HEK293 (cell line): ENCODE results near the gene DNMT3B.

ENCODE experiments used
- CTCF ChIA-PET: fragments of 350-600 bp; formaldehyde crosslinking; extraction: SDS; loops from one replicate; lab custom pipeline; 2021; ENCODE audit warnings: antibody characterized with exemption; lab: Yijun Ruan, JAX
- POLR2A ChIA-PET: fragments of 300-600 bp; formaldehyde crosslinking; extraction: SDS; loops from one replicate; lab custom pipeline; 2020; ENCODE audit warnings: antibody characterized with exemption, inconsistent platforms; lab: Yijun Ruan, JAX
- H3K27ac ChIP-seq: fragments of 200-500 bp; sonication (Bioruptor generic); 2 replicates; pipeline ENCODE4 v1.5.1; 2014; ENCODE audit warnings: low read depth, low read length, control low read depth, inconsistent platforms; ENCODE audit errors: extremely low read depth
- H3K36me3 ChIP-seq, 2 experiments: fragments of 200-500 bp in 1 of 2; sonication (Bioruptor generic) in 1 of 2; 1 replicate in 1 of 2; 2 replicates in 1 of 2; pipeline ENCODE4 v1.5.1; 2014 to 2017; ENCODE audit warnings: inconsistent platforms in 2 of 2, low read length in 2 of 2; ENCODE audit not compliant: control insufficient read depth in 2 of 2, insufficient read depth in 1 of 2
- H3K4me1 ChIP-seq: fragments of 200-500 bp; sonication (Bioruptor generic); 2 replicates; pipeline ENCODE4 v1.5.1; 2014; ENCODE audit warnings: mild to moderate bottlenecking, low read length, inconsistent platforms; ENCODE audit not compliant: control insufficient read depth, insufficient read depth
- H3K4me3 ChIP-seq: 2 replicates; pipeline ENCODE4 v1.5.1; 2011; ENCODE audit warnings: low read depth, mild to moderate bottlenecking, control low read depth, low read length, moderate library complexity
- H3K9me3 ChIP-seq: fragments of 200-500 bp; sonication (Bioruptor generic); 2 replicates; pipeline ENCODE4 v1.5.1; 2014; ENCODE audit warnings: low read depth, low read length, inconsistent platforms; ENCODE audit not compliant: control insufficient read depth, insufficient read depth
- HOXA7 ChIP-seq: sonication (generic); formaldehyde crosslinking; IDR thresholded peaks from 2 replicates; pipeline ENCODE4 v1.8.1; 2022; ENCODE audit warnings: missing genetic modification reagents, borderline replicate concordance
- MEIS1 ChIP-seq: sonication (generic); formaldehyde crosslinking; IDR thresholded peaks from 2 replicates; pipeline ENCODE4 v1.8.1; 2022; ENCODE audit warnings: missing genetic modification reagents, mild to moderate bottlenecking, borderline replicate concordance
- SCRT2 ChIP-seq: fragments of 450-650 bp; formaldehyde crosslinking; IDR thresholded peaks from 2 replicates; pipeline ENCODE4 v1.5.1; 2016; ENCODE audit warnings: missing biosample characterization, missing genetic modification characterization
- ZFHX2 ChIP-seq: fragments of 450-650 bp; formaldehyde crosslinking; conservative IDR thresholded peaks from 2 replicates; pipeline ENCODE4 v1.5.1; 2016; ENCODE audit warnings: missing biosample characterization, missing genetic modification characterization
- ZIC2 ChIP-seq: fragments of 450-650 bp; formaldehyde crosslinking; IDR thresholded peaks from 2 replicates; pipeline ENCODE4 v1.5.1; 2016; ENCODE audit warnings: missing biosample characterization, missing genetic modification characterization
- ZNF221 ChIP-seq: fragments of 450-650 bp; formaldehyde crosslinking; IDR thresholded peaks from 2 replicates; pipeline ENCODE4 v1.5.1; 2017; ENCODE audit warnings: missing biosample characterization, missing genetic modification characterization, borderline replicate concordance
- ZNF335 ChIP-seq: fragments of 450-650 bp; formaldehyde crosslinking; conservative IDR thresholded peaks from 2 replicates; pipeline ENCODE4 v1.5.1; 2016; ENCODE audit warnings: missing biosample characterization, missing genetic modification characterization
- ZNF558 ChIP-seq: fragments of 450-650 bp; formaldehyde crosslinking; IDR thresholded peaks from 2 replicates; pipeline ENCODE4 v1.5.1; 2016; ENCODE audit warnings: missing biosample characterization, missing genetic modification characterization
- ZNF654 ChIP-seq: fragments of 450-650 bp; formaldehyde crosslinking; IDR thresholded peaks from 2 replicates; pipeline ENCODE4 v1.5.1; 2016; ENCODE audit warnings: low read depth, missing biosample characterization, missing genetic modification characterization
- ZNF658 ChIP-seq: fragments of 450-650 bp; formaldehyde crosslinking; IDR thresholded peaks from 2 replicates; pipeline ENCODE4; 2016; ENCODE audit warnings: missing biosample characterization, missing genetic modification characterization
- ZNF792 ChIP-seq: fragments of 450-650 bp; formaldehyde crosslinking; IDR thresholded peaks from 2 replicates; pipeline ENCODE4 v1.5.1; 2016; ENCODE audit warnings: missing biosample characterization, missing genetic modification characterization
- ZXDB ChIP-seq: fragments of 450-650 bp; formaldehyde crosslinking; IDR thresholded peaks from 2 replicates; pipeline ENCODE4 v1.5.1; 2016; ENCODE audit warnings: missing biosample characterization, missing genetic modification characterization
- TF ChIP-seq, protein P1 (sequence below): fragments of 450-650 bp; formaldehyde crosslinking; IDR thresholded peaks from 2 replicates; pipeline ENCODE4 v1.5.1; 2017; ENCODE audit warnings: missing biosample characterization, mild to moderate bottlenecking, missing genetic modification characterization, moderate library complexity
- TF ChIP-seq, protein P2 (sequence below): fragments of 450-650 bp; formaldehyde crosslinking; IDR thresholded peaks from 2 replicates; pipeline ENCODE4 v1.5.1; 2017; ENCODE audit warnings: missing biosample characterization, missing genetic modification characterization
- TF ChIP-seq, protein P3 (sequence below): fragments of 450-650 bp; formaldehyde crosslinking; IDR thresholded peaks from 2 replicates; pipeline ENCODE4 v1.5.1; 2016; ENCODE audit warnings: missing biosample characterization, missing genetic modification characterization
- TF ChIP-seq, protein P4 (sequence below): fragments of 450-650 bp; formaldehyde crosslinking; IDR thresholded peaks from 2 replicates; pipeline ENCODE4 v1.5.1; 2016; ENCODE audit warnings: missing biosample characterization, missing genetic modification characterization
- TF ChIP-seq, protein P5 (sequence below): fragments of 450-650 bp; formaldehyde crosslinking; IDR thresholded peaks from 2 replicates; pipeline ENCODE4 v1.5.1; 2016; ENCODE audit warnings: missing biosample characterization, missing genetic modification characterization
- TF ChIP-seq, protein P6 (sequence below): fragments of 450-650 bp; formaldehyde crosslinking; IDR thresholded peaks from 2 replicates; pipeline ENCODE4 v1.5.1; 2016; ENCODE audit warnings: missing biosample characterization, missing genetic modification characterization

The DNMT3B gene

DNA sequence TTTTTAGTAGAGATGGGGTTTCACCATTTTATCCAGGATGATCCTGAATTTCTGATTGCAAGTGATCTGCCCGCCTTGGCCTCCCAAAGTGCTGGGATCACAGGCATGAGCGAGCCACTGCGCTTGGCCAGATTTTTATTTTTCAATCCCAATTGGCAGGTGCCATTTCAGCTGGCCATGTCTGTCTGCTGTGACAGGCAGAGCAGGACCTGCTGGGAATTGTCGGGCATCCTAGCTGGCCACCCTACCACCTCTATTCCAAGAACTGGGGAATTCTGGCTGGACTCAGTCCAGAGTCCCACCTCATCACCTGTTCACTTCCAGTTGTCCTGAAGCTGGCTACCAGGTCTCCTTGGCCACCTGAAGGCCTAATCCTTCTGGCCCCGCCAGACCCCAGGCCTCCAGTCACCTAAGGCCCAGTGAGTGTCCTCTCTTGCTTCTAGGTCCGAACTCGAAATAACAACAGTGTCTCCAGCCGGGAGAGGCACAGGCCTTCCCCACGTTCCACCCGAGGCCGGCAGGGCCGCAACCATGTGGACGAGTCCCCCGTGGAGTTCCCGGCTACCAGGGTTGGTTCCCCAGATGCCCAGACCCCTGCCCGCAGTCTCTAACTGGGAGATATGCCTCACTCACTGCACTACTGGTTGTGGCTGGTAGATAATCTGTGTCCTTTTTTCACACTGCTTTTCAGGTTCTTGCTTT, 24.0 kb downstream of the DNMT3B start:
- no peak overlapping the region for H3K4me3 ChIP-seq
- POLR2A ChIA-PET = no interaction called here
- no peak overlapping the region for H3K27ac ChIP-seq
- no peak for TF ChIP-seq ZNF558
- CTCF ChIA-PET = interaction anchor here (0.6 to 1.0 kb wide), 2 partner anchors 114 to 120 kb away, joined by 3 to 5 read pairs; no protein-coding TSS in a partner anchor
- H3K4me1 ChIP-seq = no peaks in the 10 kb centered on the region
- peaks cover 4 to 81% of the 10 kb centered on the region in 2 experiments; a peak in 2 of 3 replicates for H3K36me3 ChIP-seq
- H3K9me3 ChIP-seq = no peaks in the 10 kb centered on the region

DNA sequence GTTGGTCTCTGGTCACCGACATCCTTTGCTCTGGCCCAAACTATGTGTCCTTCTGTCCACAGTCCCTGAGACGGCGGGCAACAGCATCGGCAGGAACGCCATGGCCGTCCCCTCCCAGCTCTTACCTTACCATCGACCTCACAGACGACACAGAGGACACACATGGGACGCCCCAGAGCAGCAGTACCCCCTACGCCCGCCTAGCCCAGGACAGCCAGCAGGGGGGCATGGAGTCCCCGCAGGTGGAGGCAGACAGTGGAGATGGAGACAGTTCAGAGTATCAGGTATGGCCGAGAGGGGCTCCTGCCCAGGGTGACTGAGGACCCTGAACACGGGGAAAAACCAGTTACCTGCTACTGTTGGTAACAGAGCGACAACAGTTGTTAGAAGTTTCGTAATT, 25.0 kb downstream of the DNMT3B start:
- no peak for TF ChIP-seq ZNF792 (tag by site-specific recombination)
- TF ChIP-seq ZNF658 (tag by site-specific recombination) = no peak
- TF ChIP-seq ZFHX2 (tag by site-specific recombination) = no peak
- no peak for TF ChIP-seq ZXDB (tag by site-specific recombination)
- TF ChIP-seq HOXA7 = no peak
- TF ChIP-seq, all 188 proteins: peak for 0
- peaks cover 4 to 81% of the 10 kb centered on the region in 2 experiments; a peak in 2 of 3 replicates for H3K36me3 ChIP-seq
- POLR2A ChIA-PET = no interaction called here

DNA sequence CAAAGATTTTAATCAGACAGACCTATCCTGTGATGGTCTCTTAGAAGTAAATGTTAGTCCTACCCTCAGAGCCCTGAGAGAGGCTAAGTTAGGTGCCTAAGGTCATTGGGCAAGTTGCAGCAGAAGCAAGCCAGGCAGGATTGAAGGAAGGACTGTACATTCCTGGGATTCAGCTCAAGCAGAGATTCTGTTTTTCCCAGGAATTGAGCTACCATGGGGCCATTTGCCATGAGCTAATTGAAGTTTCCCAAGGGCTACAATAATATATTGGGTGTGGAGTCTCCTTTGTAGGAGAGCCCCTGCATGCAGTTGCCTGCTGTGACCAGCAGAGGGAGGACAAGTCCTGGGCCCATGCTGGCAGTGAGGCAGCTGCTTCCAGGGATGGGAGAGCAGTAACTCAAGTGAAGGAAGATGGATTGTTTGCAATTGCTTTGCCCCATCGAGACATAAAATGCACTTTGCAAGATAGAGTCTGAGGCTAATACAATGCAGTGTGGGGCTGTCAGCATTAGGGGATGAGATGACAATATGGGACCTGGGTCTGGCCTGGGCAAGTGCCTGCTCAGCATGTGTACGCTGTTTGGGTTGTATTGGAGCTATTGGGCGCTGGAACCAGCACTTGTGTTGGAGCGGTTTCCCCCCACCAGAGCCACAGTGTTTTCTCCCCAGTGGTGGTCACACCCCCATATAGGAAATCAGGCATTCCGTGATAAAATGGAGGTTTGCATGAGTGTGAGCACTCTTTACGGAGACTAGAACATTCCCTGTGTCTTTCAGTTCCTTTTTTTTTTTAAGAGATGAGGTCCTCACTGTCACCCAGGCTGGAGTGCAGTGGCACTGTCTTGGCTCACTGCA, 27.9 kb downstream of the DNMT3B start:
- CTCF ChIA-PET = interaction anchor here (0.6 to 2.0 kb wide), 29 partner anchors 9 to 504 kb away, joined by 3 to 16 read pairs (median 4); partner anchors contain the start of genes C20orf203 and MAPRE1
- Histone ChIP-seq H3K36me3 (peaks cover under 1 to 84% of the 10 kb centered on the region in 2 experiments; a peak in 2 of 3 replicates), H3K4me3 (no peak overlapping the region), H3K9me3 (no peaks in the 10 kb centered on the region), H3K4me1 (no peaks in the 10 kb centered on the region), H3K27ac (no peak overlapping the region)
- POLR2A ChIA-PET = no interaction called here
- TF ChIP-seq, protein P1, sequence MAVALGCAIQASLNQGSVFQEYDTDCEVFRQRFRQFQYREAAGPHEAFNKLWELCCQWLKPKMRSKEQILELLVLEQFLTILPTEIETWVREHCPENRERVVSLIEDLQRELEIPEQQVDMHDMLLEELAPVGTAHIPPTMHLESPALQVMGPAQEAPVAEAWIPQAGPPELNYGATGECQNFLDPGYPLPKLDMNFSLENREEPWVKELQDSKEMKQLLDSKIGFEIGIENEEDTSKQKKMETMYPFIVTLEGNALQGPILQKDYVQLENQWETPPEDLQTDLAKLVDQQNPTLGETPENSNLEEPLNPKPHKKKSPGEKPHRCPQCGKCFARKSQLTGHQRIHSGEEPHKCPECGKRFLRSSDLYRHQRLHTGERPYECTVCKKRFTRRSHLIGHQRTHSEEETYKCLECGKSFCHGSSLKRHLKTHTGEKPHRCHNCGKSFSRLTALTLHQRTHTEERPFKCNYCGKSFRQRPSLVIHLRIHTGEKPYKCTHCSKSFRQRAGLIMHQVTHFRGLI = no peak
- TF ChIP-seq, protein P2, sequence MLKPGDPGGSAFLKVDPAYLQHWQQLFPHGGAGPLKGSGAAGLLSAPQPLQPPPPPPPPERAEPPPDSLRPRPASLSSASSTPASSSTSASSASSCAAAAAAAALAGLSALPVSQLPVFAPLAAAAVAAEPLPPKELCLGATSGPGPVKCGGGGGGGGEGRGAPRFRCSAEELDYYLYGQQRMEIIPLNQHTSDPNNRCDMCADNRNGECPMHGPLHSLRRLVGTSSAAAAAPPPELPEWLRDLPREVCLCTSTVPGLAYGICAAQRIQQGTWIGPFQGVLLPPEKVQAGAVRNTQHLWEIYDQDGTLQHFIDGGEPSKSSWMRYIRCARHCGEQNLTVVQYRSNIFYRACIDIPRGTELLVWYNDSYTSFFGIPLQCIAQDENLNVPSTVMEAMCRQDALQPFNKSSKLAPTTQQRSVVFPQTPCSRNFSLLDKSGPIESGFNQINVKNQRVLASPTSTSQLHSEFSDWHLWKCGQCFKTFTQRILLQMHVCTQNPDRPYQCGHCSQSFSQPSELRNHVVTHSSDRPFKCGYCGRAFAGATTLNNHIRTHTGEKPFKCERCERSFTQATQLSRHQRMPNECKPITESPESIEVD (tag by site-specific recombination) = no peak
- no peak for TF ChIP-seq ZNF221 (tag by site-specific recombination)
- TF ChIP-seq, protein P3, sequence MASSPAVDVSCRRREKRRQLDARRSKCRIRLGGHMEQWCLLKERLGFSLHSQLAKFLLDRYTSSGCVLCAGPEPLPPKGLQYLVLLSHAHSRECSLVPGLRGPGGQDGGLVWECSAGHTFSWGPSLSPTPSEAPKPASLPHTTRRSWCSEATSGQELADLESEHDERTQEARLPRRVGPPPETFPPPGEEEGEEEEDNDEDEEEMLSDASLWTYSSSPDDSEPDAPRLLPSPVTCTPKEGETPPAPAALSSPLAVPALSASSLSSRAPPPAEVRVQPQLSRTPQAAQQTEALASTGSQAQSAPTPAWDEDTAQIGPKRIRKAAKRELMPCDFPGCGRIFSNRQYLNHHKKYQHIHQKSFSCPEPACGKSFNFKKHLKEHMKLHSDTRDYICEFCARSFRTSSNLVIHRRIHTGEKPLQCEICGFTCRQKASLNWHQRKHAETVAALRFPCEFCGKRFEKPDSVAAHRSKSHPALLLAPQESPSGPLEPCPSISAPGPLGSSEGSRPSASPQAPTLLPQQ (tag by site-specific recombination) = peak; percentile 41; the same call in 1 of the 2 replicates
- TF ChIP-seq, protein P4, sequence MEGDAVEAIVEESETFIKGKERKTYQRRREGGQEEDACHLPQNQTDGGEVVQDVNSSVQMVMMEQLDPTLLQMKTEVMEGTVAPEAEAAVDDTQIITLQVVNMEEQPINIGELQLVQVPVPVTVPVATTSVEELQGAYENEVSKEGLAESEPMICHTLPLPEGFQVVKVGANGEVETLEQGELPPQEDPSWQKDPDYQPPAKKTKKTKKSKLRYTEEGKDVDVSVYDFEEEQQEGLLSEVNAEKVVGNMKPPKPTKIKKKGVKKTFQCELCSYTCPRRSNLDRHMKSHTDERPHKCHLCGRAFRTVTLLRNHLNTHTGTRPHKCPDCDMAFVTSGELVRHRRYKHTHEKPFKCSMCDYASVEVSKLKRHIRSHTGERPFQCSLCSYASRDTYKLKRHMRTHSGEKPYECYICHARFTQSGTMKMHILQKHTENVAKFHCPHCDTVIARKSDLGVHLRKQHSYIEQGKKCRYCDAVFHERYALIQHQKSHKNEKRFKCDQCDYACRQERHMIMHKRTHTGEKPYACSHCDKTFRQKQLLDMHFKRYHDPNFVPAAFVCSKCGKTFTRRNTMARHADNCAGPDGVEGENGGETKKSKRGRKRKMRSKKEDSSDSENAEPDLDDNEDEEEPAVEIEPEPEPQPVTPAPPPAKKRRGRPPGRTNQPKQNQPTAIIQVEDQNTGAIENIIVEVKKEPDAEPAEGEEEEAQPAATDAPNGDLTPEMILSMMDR = peak; percentile 77
- TF ChIP-seq, protein P5, sequence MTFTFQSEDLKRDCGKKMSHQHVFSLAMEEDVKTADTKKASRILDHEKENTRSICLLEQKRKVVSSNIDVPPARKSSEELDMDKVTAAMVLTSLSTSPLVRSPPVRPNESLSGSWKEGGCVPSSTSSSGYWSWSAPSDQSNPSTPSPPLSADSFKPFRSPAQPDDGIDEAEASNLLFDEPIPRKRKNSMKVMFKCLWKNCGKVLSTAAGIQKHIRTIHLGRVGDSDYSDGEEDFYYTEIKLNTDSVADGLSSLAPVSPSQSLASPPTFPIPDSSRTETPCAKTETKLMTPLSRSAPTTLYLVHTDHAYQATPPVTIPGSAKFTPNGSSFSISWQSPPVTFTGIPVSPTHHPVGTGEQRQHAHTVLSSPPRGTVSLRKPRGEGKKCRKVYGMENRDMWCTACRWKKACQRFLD = no peak
- 0 out of 2 replicates have a peak, but pooled peaks have one; percentile 28 for TF ChIP-seq ZNF335
- peak; percentile 12; the same call in 1 of the 2 replicates for TF ChIP-seq ZIC2 (tag by site-specific recombination)
- TF ChIP-seq MEIS1 = no peak
- peak; percentile 90 for TF ChIP-seq ZNF654 (tag by site-specific recombination)
- TF ChIP-seq, protein P6, sequence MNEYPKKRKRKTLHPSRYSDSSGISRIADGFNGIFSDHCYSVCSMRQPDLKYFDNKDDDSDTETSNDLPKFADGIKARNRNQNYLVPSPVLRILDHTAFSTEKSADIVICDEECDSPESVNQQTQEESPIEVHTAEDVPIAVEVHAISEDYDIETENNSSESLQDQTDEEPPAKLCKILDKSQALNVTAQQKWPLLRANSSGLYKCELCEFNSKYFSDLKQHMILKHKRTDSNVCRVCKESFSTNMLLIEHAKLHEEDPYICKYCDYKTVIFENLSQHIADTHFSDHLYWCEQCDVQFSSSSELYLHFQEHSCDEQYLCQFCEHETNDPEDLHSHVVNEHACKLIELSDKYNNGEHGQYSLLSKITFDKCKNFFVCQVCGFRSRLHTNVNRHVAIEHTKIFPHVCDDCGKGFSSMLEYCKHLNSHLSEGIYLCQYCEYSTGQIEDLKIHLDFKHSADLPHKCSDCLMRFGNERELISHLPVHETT (tag by site-specific recombination) = no peak
- no peak for TF ChIP-seq SCRT2 (tag by site-specific recombination)

More for the DNA sequence above, 25.0 kb downstream of the DNMT3B start:
- Histone ChIP-seq H3K4me3 (no peak overlapping the region), H3K4me1 (no peaks in the 10 kb centered on the region), H3K9me3 (no peaks in the 10 kb centered on the region), H3K27ac (no peak overlapping the region)
- CTCF ChIA-PET = interaction anchor here (0.6 to 0.7 kb wide), 2 partner anchors 290 to 365 kb away, joined by 3 to 4 read pairs; no protein-coding TSS in a partner anchor
